ENCODE data around the gene NCOA5.

The NCOA5 gene

DNA sequence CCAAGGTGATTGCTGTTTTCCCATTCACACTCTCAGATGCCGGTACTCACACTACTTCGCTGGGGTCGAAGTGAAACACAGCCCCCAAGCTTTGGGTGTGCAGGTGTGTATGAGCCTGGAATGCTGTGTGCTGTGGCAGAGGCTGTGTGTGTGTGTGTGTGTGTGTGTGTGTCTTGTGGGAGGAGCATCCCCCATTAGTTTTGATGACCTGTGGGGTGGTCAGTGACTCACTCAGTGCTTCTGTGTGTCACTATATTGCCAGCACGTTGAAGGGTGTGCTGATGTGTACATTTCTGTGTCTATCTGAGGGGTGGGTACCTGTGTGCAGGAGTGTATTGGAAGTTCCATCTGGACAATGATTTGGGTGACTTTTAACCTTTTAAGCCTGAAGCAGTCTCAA lies 65.8 kb downstream of the NCOA5 start (continued):
- TF ChIP-seq, protein P1, sequence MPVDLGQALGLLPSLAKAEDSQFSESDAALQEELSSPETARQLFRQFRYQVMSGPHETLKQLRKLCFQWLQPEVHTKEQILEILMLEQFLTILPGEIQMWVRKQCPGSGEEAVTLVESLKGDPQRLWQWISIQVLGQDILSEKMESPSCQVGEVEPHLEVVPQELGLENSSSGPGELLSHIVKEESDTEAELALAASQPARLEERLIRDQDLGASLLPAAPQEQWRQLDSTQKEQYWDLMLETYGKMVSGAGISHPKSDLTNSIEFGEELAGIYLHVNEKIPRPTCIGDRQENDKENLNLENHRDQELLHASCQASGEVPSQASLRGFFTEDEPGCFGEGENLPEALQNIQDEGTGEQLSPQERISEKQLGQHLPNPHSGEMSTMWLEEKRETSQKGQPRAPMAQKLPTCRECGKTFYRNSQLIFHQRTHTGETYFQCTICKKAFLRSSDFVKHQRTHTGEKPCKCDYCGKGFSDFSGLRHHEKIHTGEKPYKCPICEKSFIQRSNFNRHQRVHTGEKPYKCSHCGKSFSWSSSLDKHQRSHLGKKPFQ (tag by site-specific recombination; IDR thresholded peaks at IDR 0.05), result no peak
- TF ChIP-seq SCRT1 (tag by site-specific recombination; IDR thresholded peaks at IDR 0.05; ENCODE audit: borderline replicate concordance), result no peak

DNA sequence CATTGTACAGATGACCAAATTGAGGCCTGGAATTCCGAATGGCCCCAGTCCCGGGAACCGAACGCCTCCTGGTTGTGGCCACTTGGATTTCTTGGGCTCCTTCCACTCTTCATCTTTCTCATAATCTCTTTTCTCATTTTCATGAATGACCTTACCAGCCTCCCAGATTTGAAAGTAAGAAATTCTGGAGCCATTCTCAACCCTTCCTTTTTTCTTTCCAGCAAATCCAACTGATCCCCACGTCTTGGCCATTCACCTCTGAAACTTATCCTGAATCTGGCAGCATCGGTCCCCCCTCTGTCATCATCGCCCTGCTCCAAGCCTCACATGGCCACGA lies 66.6 kb downstream of the NCOA5 start:
- Histone ChIP-seq H3K9me3 (ENCODE audit: control insufficient read depth, insufficient read depth, low read depth, low read length) (no peaks in the 10 kb centered on the region), H3K4me3 (ENCODE audit: low read depth, low read length) (no peak overlapping the region), H3K4me1 (ENCODE audit: control insufficient read depth, insufficient read depth, low read length) (no peaks in the 10 kb centered on the region), H3K36me3 (ENCODE audit: control insufficient read depth in 2 of 2, insufficient read depth in 1 of 2, low read length in 2 of 2) (no peaks in the 10 kb centered on the region), H3K27ac (ENCODE audit: extremely low read depth, low read depth, low read length) (no peak overlapping the region)
- CTCF ChIA-PET, result interaction anchor here (0.6 to 6.1 kb wide), 21 partner anchors 8 to 696 kb away, joined by 3 to 43 read pairs (median 4); no protein-coding TSS in a partner anchor
- 0 out of 2 replicates have a peak, but pooled peaks have one; percentile 18 for TF ChIP-seq GLIS1 (tag by site-specific recombination; IDR thresholded peaks at IDR 0.05)
- TF ChIP-seq HOXC10 (CRISPR knock-in tag; IDR thresholded peaks at IDR 0.05), result no peak
- POLR2A ChIA-PET, result interaction anchor here (1.0 kb wide), 1 partner anchor 9 kb away, joined by 3 read pairs; no protein-coding TSS in a partner anchor

GRCh38 chr20:46022411-46023147 lies 67.2 kb downstream of the NCOA5 start:
- POLR2A ChIA-PET, result interaction anchor here (0.7 to 1.0 kb wide), 2 partner anchors 9 to 553 kb away, joined by 3 read pairs; no protein-coding TSS in a partner anchor
- H3K4me1 ChIP-seq (ENCODE audit: control insufficient read depth, insufficient read depth, low read length), result no peaks in the 10 kb centered on the region
- CTCF ChIA-PET, result interaction anchor here (0.6 to 6.1 kb wide), 30 partner anchors 9 to 1653 kb away, joined by 3 to 43 read pairs (median 4); no protein-coding TSS in a partner anchor
- no peak overlapping the region for H3K27ac ChIP-seq (ENCODE audit: extremely low read depth, low read depth, low read length)
- H3K4me3 ChIP-seq (ENCODE audit: low read depth, low read length), result peak overlapping the region; percentile 68
- no peaks in the 10 kb centered on the region for H3K9me3 ChIP-seq (ENCODE audit: control insufficient read depth, insufficient read depth, low read depth, low read length)
- H3K36me3 ChIP-seq (ENCODE audit: control insufficient read depth in 2 of 2, insufficient read depth in 1 of 2, low read length in 2 of 2), result no peaks in the 10 kb centered on the region
- TF ChIP-seq ZBTB49 (tag by site-specific recombination; IDR thresholded peaks at IDR 0.05; ENCODE audit: low read depth), result no peak
- TF ChIP-seq ZNF157 (tag by site-specific recombination; IDR thresholded peaks at IDR 0.05), result no peak
- no peak for TF ChIP-seq ZNF362 (tag by site-specific recombination; IDR thresholded peaks at IDR 0.05)
- no peak for TF ChIP-seq ZNF510 (tag by site-specific recombination; IDR thresholded peaks at IDR 0.05; ENCODE audit: insufficient replicate concordance)
- TF ChIP-seq ZFP37 (tag by site-specific recombination; IDR thresholded peaks at IDR 0.05), result 0 out of 2 replicates have a peak, but pooled peaks have one; percentile 84
- TF ChIP-seq ZNF654 (tag by site-specific recombination; IDR thresholded peaks at IDR 0.05; ENCODE audit: low read depth), result peak; percentile 67
- TF ChIP-seq ZNF16 (tag by site-specific recombination; IDR thresholded peaks at IDR 0.05; ENCODE audit: low read depth), result no peak
- peak; percentile 94 for TF ChIP-seq ZNF366 (tag by site-specific recombination; conservative IDR thresholded peaks at IDR 0.05)
- no peak for TF ChIP-seq MYNN (tag by site-specific recombination; IDR thresholded peaks at IDR 0.05; ENCODE audit: borderline replicate concordance)
- TF ChIP-seq ZNF426 (tag by site-specific recombination; IDR thresholded peaks at IDR 0.05), result no peak
- TF ChIP-seq ZNF629 (tag by site-specific recombination; IDR thresholded peaks at IDR 0.05), result no peak
- TF ChIP-seq ZSCAN30 (tag by site-specific recombination; IDR thresholded peaks at IDR 0.05), result no peak; the same call in 1 of the 2 replicates
- TF ChIP-seq OSR2 (tag by site-specific recombination; IDR thresholded peaks at IDR 0.05), result no peak
- no peak for TF ChIP-seq ZNF596 (tag by site-specific recombination; IDR thresholded peaks at IDR 0.05)
- peak; percentile 62 for TF ChIP-seq ZIC2 (tag by site-specific recombination; IDR thresholded peaks at IDR 0.05)
- TF ChIP-seq EGR2 (tag by site-specific recombination; IDR thresholded peaks at IDR 0.05; ENCODE audit: low read depth), result peak; percentile 89
- no peak for TF ChIP-seq ZNF521 (tag by site-specific recombination; IDR thresholded peaks at IDR 0.05)
- 0 out of 2 replicates have a peak, but pooled peaks have one; percentile 33 for TF ChIP-seq REST (tag by site-specific recombination; IDR thresholded peaks at IDR 0.05)
- TF ChIP-seq ZNF544 (tag by site-specific recombination; IDR thresholded peaks at IDR 0.05), result no peak
- TF ChIP-seq ZNF600 (tag by site-specific recombination; IDR thresholded peaks at IDR 0.05), result peak; percentile 57; the same call in 1 of the 2 replicates

Data from HEK293 (cell line).